PC-9 (cell line): Measurements from ENCODE around the gene MTG2.

Experiments used
- EZH2 ChIP-seq: fragments of 200-600 bp; sonication (generic); IDR thresholded peaks from 2 replicates; pipeline ENCODE4 v1.8.0; 2017; ENCODE audit warnings: antibody characterized with exemption, low read depth
- TF ChIP-seq, protein P1 (sequence below): fragments of 200-600 bp; sonication (generic); conservative IDR thresholded peaks from 2 replicates; pipeline ENCODE4 v1.6.1; 2017; ENCODE audit warnings: mixed run types, antibody characterized with exemption, mild to moderate bottlenecking, moderate library complexity

DNA sequence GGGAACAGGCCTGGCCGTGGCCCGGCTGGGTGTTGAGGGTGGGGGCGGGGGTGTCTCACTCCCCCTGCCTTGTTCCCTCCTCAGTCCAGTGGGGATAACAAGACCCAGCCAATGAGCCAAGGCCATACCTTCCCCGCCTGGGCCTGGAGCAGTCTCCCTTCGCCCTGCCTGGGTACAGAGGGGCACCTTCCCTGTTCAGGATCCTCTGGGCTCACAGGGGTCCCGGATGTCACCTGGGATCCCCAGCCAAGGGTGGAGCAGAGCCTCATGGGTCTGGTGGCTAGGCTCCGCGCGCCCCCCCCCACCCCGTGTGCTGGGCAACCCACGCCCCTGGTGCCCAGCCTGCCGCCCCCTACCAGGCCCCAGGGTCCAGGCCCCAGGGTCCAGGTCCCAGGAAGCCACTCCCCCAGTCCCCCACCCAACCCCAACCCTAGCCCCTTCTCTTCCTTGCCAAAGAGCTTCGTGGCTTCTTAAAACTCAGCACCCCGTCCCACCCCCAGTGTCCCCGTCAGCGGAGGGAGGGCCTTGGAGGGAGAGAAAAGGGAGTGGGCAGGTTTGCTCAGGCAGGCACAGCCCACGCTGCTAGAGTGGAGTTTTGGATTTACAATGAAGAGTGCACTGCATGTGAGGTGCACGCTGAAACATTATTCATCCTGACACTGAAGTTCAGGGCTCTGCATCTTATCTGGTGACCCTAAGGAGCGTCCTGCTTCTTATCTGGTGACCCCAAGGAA is 25.4 kb downstream of the MTG2 start:
- TF ChIP-seq, protein P1, sequence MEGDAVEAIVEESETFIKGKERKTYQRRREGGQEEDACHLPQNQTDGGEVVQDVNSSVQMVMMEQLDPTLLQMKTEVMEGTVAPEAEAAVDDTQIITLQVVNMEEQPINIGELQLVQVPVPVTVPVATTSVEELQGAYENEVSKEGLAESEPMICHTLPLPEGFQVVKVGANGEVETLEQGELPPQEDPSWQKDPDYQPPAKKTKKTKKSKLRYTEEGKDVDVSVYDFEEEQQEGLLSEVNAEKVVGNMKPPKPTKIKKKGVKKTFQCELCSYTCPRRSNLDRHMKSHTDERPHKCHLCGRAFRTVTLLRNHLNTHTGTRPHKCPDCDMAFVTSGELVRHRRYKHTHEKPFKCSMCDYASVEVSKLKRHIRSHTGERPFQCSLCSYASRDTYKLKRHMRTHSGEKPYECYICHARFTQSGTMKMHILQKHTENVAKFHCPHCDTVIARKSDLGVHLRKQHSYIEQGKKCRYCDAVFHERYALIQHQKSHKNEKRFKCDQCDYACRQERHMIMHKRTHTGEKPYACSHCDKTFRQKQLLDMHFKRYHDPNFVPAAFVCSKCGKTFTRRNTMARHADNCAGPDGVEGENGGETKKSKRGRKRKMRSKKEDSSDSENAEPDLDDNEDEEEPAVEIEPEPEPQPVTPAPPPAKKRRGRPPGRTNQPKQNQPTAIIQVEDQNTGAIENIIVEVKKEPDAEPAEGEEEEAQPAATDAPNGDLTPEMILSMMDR, result no peak
- TF ChIP-seq EZH2, result no peak
